Measurements from ENCODE around the gene UBXN4. TPM values are rescaled to one million over a fixed set of nuclear protein-coding genes. Genes with fewer than 3 reads are reported as not detected.

The UBXN4 gene
- total RNA-seq, 4 donors from 2014 or later: 45.5 to 54.4 (median 51.1) TPM

DNA sequence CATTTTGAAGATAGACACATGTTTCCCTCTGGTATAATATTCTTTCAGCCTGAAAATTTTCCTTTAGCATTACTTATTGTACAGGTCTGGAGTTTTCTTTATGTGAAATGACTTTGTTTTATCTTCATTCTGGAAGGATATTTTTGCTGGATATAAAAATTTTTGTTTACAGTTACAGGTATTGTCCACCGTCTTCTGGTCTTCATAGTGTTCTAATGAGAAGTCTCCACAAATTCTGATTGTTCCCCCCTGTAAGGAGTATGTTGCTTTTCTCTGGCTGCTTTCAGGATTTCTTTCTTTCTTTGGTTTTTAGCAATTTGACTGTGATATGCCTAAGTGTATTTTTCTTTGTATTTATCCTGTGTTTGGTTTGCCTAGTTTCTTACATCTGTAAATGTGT, 15.0 kb downstream of the UBXN4 start:
- H3K4me3 ChIP-seq: no peak overlapping the region
- no peaks in the 10 kb centered on the region for H3K27me3 ChIP-seq
- no peaks in the 10 kb centered on the region for H3K4me1 ChIP-seq
- no peak for DNase-seq (ENCODE audit: extremely low spot score)
- H3K9me3 ChIP-seq: peaks cover 0 to 15% (median 9%) of the 10 kb centered on the region in 4 donors
- H3K27ac ChIP-seq (replicated peaks in 1 of 4): no peak overlapping the region
- TF ChIP-seq POLR2AphosphoS5 (IDR thresholded peaks at IDR 0.05): no peak
- TF ChIP-seq, protein P1, sequence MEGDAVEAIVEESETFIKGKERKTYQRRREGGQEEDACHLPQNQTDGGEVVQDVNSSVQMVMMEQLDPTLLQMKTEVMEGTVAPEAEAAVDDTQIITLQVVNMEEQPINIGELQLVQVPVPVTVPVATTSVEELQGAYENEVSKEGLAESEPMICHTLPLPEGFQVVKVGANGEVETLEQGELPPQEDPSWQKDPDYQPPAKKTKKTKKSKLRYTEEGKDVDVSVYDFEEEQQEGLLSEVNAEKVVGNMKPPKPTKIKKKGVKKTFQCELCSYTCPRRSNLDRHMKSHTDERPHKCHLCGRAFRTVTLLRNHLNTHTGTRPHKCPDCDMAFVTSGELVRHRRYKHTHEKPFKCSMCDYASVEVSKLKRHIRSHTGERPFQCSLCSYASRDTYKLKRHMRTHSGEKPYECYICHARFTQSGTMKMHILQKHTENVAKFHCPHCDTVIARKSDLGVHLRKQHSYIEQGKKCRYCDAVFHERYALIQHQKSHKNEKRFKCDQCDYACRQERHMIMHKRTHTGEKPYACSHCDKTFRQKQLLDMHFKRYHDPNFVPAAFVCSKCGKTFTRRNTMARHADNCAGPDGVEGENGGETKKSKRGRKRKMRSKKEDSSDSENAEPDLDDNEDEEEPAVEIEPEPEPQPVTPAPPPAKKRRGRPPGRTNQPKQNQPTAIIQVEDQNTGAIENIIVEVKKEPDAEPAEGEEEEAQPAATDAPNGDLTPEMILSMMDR (IDR thresholded peaks at IDR 0.05): no peak
- TF ChIP-seq EP300 (IDR thresholded peaks at IDR 0.05): no peak
- no peak for TF ChIP-seq POLR2A (IDR thresholded peaks at IDR 0.05; ENCODE audit: low read depth)
- intact Hi-C loops (cut with DNase I): no loop called here
- 100% methylated on average over 1 of the region's 1 CpG for WGBS
- H3K36me3 ChIP-seq: peaks cover 68 to 99% (median 86%) of the 10 kb centered on the region in 4 donors

DNA sequence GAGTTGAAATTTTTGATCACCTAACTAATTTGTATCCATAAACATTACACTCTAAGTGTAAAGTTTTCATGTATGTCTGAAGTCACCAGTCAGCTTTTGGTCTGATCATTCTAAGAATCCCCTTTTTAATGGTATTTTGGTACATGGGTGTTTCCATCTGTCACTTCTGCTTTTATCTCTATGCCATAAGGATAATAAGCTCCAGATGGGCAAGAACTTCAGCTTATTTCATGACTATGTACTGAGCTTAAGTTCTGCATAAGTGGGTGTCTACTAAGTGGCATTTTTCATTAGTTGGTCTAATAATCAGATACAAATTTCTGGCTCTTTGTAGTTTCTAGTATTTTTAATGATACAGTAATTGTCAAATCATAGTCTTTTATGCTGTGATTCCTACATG, 20.4 kb downstream of the UBXN4 start:
- no peak overlapping the region for H3K27ac ChIP-seq (replicated peaks in 1 of 4)
- TF ChIP-seq POLR2A (IDR thresholded peaks at IDR 0.05; ENCODE audit: low read depth): no peak
- peaks cover 64 to 100% (median 84%) of the 10 kb centered on the region in 4 donors for H3K36me3 ChIP-seq
- no peaks in the 10 kb centered on the region for H3K4me1 ChIP-seq
- intact Hi-C loops (cut with DNase I): no loop called here
- DNase-seq (ENCODE audit: extremely low spot score): no peak
- H3K4me3 ChIP-seq: no peak overlapping the region
- peaks cover 0 to 9% (median 3%) of the 10 kb centered on the region in 4 donors for H3K9me3 ChIP-seq
- H3K27me3 ChIP-seq: no peaks in the 10 kb centered on the region

DNA sequence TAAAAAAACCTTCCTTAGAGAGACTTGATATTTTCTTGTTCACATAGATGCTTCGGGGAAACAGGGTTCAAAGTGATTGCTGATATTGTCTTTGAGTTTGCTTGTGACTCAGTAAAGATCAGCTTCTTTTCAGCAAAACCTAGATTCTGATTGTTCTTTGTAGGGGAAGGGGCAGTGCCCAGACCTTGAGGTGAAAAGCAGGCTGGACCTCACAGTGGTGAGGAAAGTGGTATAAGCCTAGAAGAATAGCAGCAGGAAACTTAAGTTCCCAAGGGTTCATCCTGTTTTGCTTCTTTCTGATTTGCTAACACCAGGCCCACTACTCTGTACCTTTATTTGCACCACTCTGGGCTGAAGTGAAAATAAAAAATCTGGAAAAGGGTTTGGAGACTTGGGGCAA, 20.9 kb downstream of the UBXN4 start:
- peaks cover 61 to 100% (median 84%) of the 10 kb centered on the region in 4 donors for H3K36me3 ChIP-seq
- H3K9me3 ChIP-seq: peaks cover 0 to 4% (median under 1%) of the 10 kb centered on the region in 4 donors
- DNase-seq (ENCODE audit: extremely low spot score): no peak
- WGBS: 92% methylated on average over 1 of the region's 1 CpG
- H3K27me3 ChIP-seq: no peaks in the 10 kb centered on the region
- TF ChIP-seq POLR2AphosphoS5 (IDR thresholded peaks at IDR 0.05) (no peak), EP300 (IDR thresholded peaks at IDR 0.05) (no peak), POLR2A (IDR thresholded peaks at IDR 0.05; ENCODE audit: low read depth) (no peak)
- TF ChIP-seq, protein P1 (IDR thresholded peaks at IDR 0.05): no peak
- no peaks in the 10 kb centered on the region for H3K4me1 ChIP-seq
- H3K27ac ChIP-seq (replicated peaks in 1 of 4): no peak overlapping the region
- H3K4me3 ChIP-seq: no peak overlapping the region
- intact Hi-C loops (cut with DNase I): no loop called here

DNA sequence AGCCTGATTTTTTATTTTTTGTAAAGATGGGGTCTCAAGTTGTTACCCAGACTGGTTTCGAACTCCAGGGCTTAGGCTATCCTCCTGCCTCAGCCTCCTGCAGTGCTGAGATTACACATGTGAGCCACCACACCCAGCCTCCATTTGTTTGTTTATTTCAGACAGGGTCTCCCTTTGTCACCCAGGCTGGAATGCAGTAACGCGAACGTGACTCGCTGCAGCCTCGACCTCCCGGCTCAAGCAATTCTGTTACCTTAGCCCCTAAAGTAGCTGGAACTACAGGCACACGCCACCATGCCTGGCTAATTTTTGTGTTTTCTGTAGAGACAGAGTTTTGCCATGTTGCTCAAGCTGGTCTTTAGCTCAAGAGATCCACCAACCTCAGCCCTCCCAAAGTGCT, 27.2 kb downstream of the UBXN4 start:
- WGBS: 96% methylated on average over 8 of the region's 8 CpGs
- Histone ChIP-seq H3K4me3 (no peak overlapping the region), H3K36me3 (peaks cover 75 to 98% (median 85%) of the 10 kb centered on the region in 4 donors), H3K27ac (replicated peaks in 1 of 4) (no peak overlapping the region), H3K9me3 (no peaks in the 10 kb centered on the region), H3K4me1 (no peaks in the 10 kb centered on the region), H3K27me3 (no peaks in the 10 kb centered on the region)
- no peak for DNase-seq (ENCODE audit: extremely low spot score)
- intact Hi-C loops (cut with DNase I): no loop called here
- TF ChIP-seq, protein P1 (IDR thresholded peaks at IDR 0.05): no peak
- no peak for TF ChIP-seq POLR2A (IDR thresholded peaks at IDR 0.05; ENCODE audit: low read depth)
- no peak for TF ChIP-seq EP300 (IDR thresholded peaks at IDR 0.05)
- TF ChIP-seq POLR2AphosphoS5 (IDR thresholded peaks at IDR 0.05): no peak

DNA sequence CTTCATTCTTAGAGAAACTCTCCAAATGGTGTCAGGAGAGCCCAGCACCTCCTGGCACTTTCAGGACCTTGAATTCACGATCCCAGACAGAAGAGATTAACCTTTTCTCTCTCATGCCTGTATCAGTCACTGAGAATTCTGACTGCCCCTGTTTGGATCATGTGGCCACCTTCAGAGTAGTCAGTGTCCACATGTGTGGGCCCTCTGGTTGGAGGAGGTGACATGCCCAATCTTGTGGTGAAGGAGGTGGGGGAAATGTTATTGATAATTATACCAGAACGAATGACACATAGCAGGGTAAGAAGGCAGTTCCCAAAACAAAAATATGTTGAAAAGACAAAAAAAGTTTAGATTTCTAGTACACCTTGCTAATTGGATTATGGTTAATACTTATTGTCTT, 31.7 kb downstream of the UBXN4 start:
- Histone ChIP-seq H3K36me3 (peaks cover 77 to 98% (median 92%) of the 10 kb centered on the region in 4 donors), H3K27me3 (no peaks in the 10 kb centered on the region), H3K9me3 (no peaks in the 10 kb centered on the region), H3K4me3 (no peak overlapping the region), H3K4me1 (peaks cover 0 to 4% (median 0%) of the 10 kb centered on the region in 4 donors), H3K27ac (replicated peaks in 1 of 4) (no peak overlapping the region)
- intact Hi-C loops (cut with DNase I): no loop called here
- WGBS: 88% methylated on average over 2 of the region's 2 CpGs
- DNase-seq (ENCODE audit: extremely low spot score): no peak
- TF ChIP-seq, protein P1 (IDR thresholded peaks at IDR 0.05): no peak
- TF ChIP-seq POLR2AphosphoS5 (IDR thresholded peaks at IDR 0.05) (no peak), EP300 (IDR thresholded peaks at IDR 0.05) (no peak), POLR2A (IDR thresholded peaks at IDR 0.05; ENCODE audit: low read depth) (no peak)
